MM.1S (cell line): Measurements from ENCODE around the gene GPRIN2.

Source experiments
- EZH2 ChIP-seq: fragments of 300-600 bp; sonication (generic); optimal IDR thresholded peaks from 2 replicates; pipeline ENCODE3; 2017; ENCODE audit warnings: low read depth, mild to moderate bottlenecking, antibody characterized with exemption, low read length, mixed read lengths
- EZH2phosphoT487 ChIP-seq: fragments of 300-600 bp; sonication (generic); IDR thresholded peaks from 2 replicates; pipeline ENCODE4 v1.6.1; 2018; ENCODE audit warnings: antibody characterized with exemption, low read length
- TF ChIP-seq, protein P1 (sequence below): fragments of 300-600 bp; sonication (generic); IDR thresholded peaks from 2 replicates; pipeline ENCODE4 v1.5.1; 2016; ENCODE audit warnings: antibody characterized with exemption, low read length, mixed read lengths

DNA sequence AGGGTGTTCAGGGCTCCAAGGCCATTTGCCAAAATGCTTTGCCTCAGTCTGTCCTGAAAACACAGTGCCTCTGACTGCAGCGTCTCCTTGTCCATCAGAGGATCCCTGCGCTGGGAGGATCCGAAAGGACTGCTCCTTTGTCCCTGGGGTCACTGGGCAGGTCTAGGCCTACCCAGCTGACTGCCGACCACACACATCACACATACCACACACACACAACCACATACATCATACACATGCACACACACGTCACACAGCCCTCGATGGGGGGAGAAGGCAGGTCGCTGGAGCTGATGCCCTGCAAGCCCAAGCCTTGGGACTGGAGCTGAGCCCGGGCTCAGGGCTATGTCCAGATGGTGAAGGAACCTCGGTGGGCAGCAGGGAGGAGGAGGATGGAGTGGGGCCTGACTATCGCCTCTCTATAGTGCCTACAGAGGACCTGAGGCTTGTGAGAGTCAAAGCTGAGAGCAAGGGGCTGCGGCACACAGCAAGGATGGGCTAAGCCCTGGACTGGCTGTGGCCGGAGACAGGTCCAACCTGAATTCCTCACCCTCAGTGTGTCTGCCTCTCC lies 29.1 kb downstream of the GPRIN2 start:
- TF ChIP-seq, protein P1, sequence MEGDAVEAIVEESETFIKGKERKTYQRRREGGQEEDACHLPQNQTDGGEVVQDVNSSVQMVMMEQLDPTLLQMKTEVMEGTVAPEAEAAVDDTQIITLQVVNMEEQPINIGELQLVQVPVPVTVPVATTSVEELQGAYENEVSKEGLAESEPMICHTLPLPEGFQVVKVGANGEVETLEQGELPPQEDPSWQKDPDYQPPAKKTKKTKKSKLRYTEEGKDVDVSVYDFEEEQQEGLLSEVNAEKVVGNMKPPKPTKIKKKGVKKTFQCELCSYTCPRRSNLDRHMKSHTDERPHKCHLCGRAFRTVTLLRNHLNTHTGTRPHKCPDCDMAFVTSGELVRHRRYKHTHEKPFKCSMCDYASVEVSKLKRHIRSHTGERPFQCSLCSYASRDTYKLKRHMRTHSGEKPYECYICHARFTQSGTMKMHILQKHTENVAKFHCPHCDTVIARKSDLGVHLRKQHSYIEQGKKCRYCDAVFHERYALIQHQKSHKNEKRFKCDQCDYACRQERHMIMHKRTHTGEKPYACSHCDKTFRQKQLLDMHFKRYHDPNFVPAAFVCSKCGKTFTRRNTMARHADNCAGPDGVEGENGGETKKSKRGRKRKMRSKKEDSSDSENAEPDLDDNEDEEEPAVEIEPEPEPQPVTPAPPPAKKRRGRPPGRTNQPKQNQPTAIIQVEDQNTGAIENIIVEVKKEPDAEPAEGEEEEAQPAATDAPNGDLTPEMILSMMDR: no peak
- TF ChIP-seq EZH2 (no peak), EZH2phosphoT487 (no peak)
